M059J (cell line): ENCODE measurements around the gene ADAMTS17. TPM values are rescaled to one million over a fixed set of nuclear protein-coding genes. Genes with fewer than 3 reads are reported as not detected.
A peak's percentile ranks its signal among the peaks of the same experiment; 100 is the strongest.

Source experiments
- DNase-seq: peaks from one replicate; pipeline ENCODE4 v3.0.0-alpha.2; 2012; ENCODE audit warnings: low read depth
- total RNA-seq: library from RNA; depleted of rRNA; stranded (reverse); fragments of >200 nt; shearing (Covaris generic); gene quantifications from 2 replicates; pipeline ENCODE4 v1.2.3, GENCODE V29; 2014

ADAMTS17 gene
- total RNA-seq, 1 experiment from 2014 or later: 0.02 TPM

- DNase-seq: peak; percentile 36
These were observed 210.2 kb downstream of the ADAMTS17 start for GRCh38 chr15:100131321-100132224.

GRCh38 chr15:100129677-100130076 is 212.1 kb downstream of the ADAMTS17 start:
- DNase-seq: no peak

GRCh38 chr15:100125401-100126191 is 216.2 kb downstream of the ADAMTS17 start:
- DNase-seq: no peak

- no peak for DNase-seq
These were observed 216.8 kb downstream of the ADAMTS17 start for GRCh38 chr15:100124936-100125335.

GRCh38 chr15:100124361-100124760 is 217.4 kb downstream of the ADAMTS17 start:
- no peak for DNase-seq

- peak; percentile 62 for DNase-seq
These were observed 218.2 kb downstream of the ADAMTS17 start for GRCh38 chr15:100123611-100124010.

- no peak for DNase-seq
These were observed 220.5 kb downstream of the ADAMTS17 start for GRCh38 chr15:100121285-100121684.

- no peak for DNase-seq
These were observed 221.7 kb downstream of the ADAMTS17 start for GRCh38 chr15:100120111-100120510.

- DNase-seq: no peak
These were observed 223.2 kb downstream of the ADAMTS17 start for GRCh38 chr15:100118546-100118945.

- DNase-seq: no peak
These were observed 225.2 kb downstream of the ADAMTS17 start for GRCh38 chr15:100116416-100117190.

- peak; percentile 86 for DNase-seq
These were observed 226.1 kb downstream of the ADAMTS17 start for GRCh38 chr15:100115711-100116090.

GRCh38 chr15:100115066-100115710 is 226.6 kb downstream of the ADAMTS17 start:
- no peak for DNase-seq

GRCh38 chr15:100114571-100114970 is 227.2 kb downstream of the ADAMTS17 start:
- peak; percentile 78 for DNase-seq

- DNase-seq: peak; percentile 92
These were observed 227.7 kb downstream of the ADAMTS17 start for GRCh38 chr15:100114100-100114499.

GRCh38 chr15:100113351-100114080 is 228.3 kb downstream of the ADAMTS17 start:
- no peak for DNase-seq

- DNase-seq: peak; percentile 71
These were observed 229.0 kb downstream of the ADAMTS17 start for GRCh38 chr15:100112636-100113305.

- DNase-seq: no peak
These were observed 229.7 kb downstream of the ADAMTS17 start for GRCh38 chr15:100112061-100112420.

GRCh38 chr15:100111125-100112060 is 230.4 kb downstream of the ADAMTS17 start:
- peak; percentile 91 for DNase-seq

- no peak for DNase-seq
These were observed 232.2 kb downstream of the ADAMTS17 start for GRCh38 chr15:100109486-100110035.
